SK-N-SH (cell line): ENCODE measurements around the gene SDK1. TPM values are rescaled to one million over a fixed set of nuclear protein-coding genes. Genes with fewer than 3 reads are reported as not detected.
A peak's percentile ranks its signal among the peaks of the same experiment; 100 is the strongest.

ENCODE experiments used
- CTCF ChIA-PET: fragments of 300-600, 350-600 bp; formaldehyde crosslinking; extraction: SDS; loops from one replicate; lab custom pipeline; 2021; lab: Yijun Ruan, JAX
- POLR2A ChIA-PET: fragments of 350-600 bp; sonication (Branson Sonifier 250); formaldehyde crosslinking; extraction: SDS; loops from one replicate; lab custom pipeline; 2020; ENCODE audit warnings: antibody characterized with exemption, inconsistent platforms; lab: Yijun Ruan, JAX
- DNase-seq: peaks from one replicate; pipeline ENCODE4 v3.0.0; 2012
- H2AFZ ChIP-seq: fragments of 200-600 bp; sonication (generic); 2 replicates; pipeline ENCODE4 v1.8.1; 2016; ENCODE audit warnings: antibody characterized with exemption, mild to moderate bottlenecking, low read depth
- H3F3A ChIP-seq: fragments of 200-600 bp; sonication (generic); replicated peaks from 2 replicates; pipeline ENCODE3; 2016; ENCODE audit warnings: antibody characterized with exemption, mild to moderate bottlenecking; ENCODE audit not compliant: insufficient read depth
- H3K27ac ChIP-seq, 2 experiments: fragments of 200-500 bp in 1 of 2; fragments of 200-600 bp in 1 of 2; sonication (Bioruptor generic) in 1 of 2; sonication (generic), shearing (Covaris generic) in 1 of 2; 2 replicates each; pipeline versions ENCODE4 v1.5.1 to v1.6.1; 2014 to 2016; ENCODE audit warnings: low read depth in 2 of 2, inconsistent platforms in 1 of 2, low read length in 1 of 2, mild to moderate bottlenecking in 1 of 2, mixed read lengths in 1 of 2
- H3K27me3 ChIP-seq: fragments of 200-600 bp; sonication (generic), shearing (Covaris generic); 2 replicates; pipeline ENCODE4 v1.6.1; 2016; ENCODE audit warnings: mixed run types; ENCODE audit not compliant: insufficient read depth
- H3K36me3 ChIP-seq, 2 experiments: fragments of 200-500 bp in 1 of 2; fragments of 200-600 bp in 1 of 2; sonication (Bioruptor generic) in 1 of 2; sonication (generic) in 1 of 2; replicated peaks in 1 of 2; 2 replicates each; pipeline versions ENCODE3 to v1.5.1; 2014 to 2016; ENCODE audit warnings: low read length in 1 of 2, mild to moderate bottlenecking in 1 of 2; ENCODE audit not compliant: insufficient read depth in 2 of 2, control insufficient read depth in 1 of 2
- H3K4me1 ChIP-seq, 2 experiments: fragments of 200-500 bp in 1 of 2; fragments of 200-600 bp in 1 of 2; sonication (Bioruptor generic) in 1 of 2; sonication (generic), shearing (Covaris generic) in 1 of 2; 2 replicates each; pipeline versions ENCODE4 v1.5.1 to v1.6.1; 2014 to 2016; ENCODE audit warnings: low read depth in 1 of 2, low read length in 1 of 2, mixed run types in 1 of 2; ENCODE audit not compliant: insufficient read depth in 2 of 2, control insufficient read depth in 1 of 2
- H3K4me2 ChIP-seq: fragments of 200-600 bp; sonication (generic), shearing (Covaris generic); 2 replicates; pipeline ENCODE4 v1.6.1; 2017; ENCODE audit warnings: mixed run types
- H3K4me3 ChIP-seq, 2 experiments: fragments of 200-500 bp in 1 of 2; fragments of 200-600 bp in 1 of 2; sonication (Bioruptor generic) in 1 of 2; sonication (generic), shearing (Covaris generic) in 1 of 2; 2 replicates each; pipeline versions ENCODE4 v1.5.1 to v1.8.1; 2014 to 2016; ENCODE audit warnings: low read depth in 2 of 2, inconsistent platforms in 1 of 2, low read length in 1 of 2, mild to moderate bottlenecking in 1 of 2, mixed read lengths in 1 of 2, moderate library complexity in 1 of 2
- H3K79me2 ChIP-seq: fragments of 200-600 bp; sonication (generic); 2 replicates; pipeline ENCODE4 v1.8.1; 2017; ENCODE audit warnings: mild to moderate bottlenecking; ENCODE audit not compliant: insufficient read depth
- H3K9ac ChIP-seq: fragments of 200-600 bp; sonication (generic); 2 replicates; pipeline ENCODE4 v1.6.1; 2017; ENCODE audit warnings: mixed run types
- H3K9me2 ChIP-seq: fragments of 200-600 bp; sonication (generic); 2 replicates; pipeline ENCODE4 v1.6.1; 2017; ENCODE audit warnings: mixed run types
- H3K9me3 ChIP-seq: fragments of 200-600 bp; sonication (generic); 2 replicates; pipeline ENCODE4 v1.6.1; 2017; ENCODE audit warnings: mixed run types, mild to moderate bottlenecking, moderate library complexity
- H4K20me1 ChIP-seq: fragments of 200-600 bp; sonication (generic); 2 replicates; pipeline ENCODE4 v1.6.1; 2017; ENCODE audit warnings: mild to moderate bottlenecking, mixed run types; ENCODE audit not compliant: insufficient read depth
- ELF1 ChIP-seq: IDR thresholded peaks from 2 replicates; pipeline ENCODE4 v1.4.0; 2012
- EP300 ChIP-seq, 2 experiments: IDR thresholded peaks; 2 replicates each; pipeline versions ENCODE4 v1.4.0 to v1.6.1; 2012; ENCODE audit warnings: borderline replicate concordance in 1 of 2, low read depth in 1 of 2, low read length in 1 of 2
- EZH2phosphoT487 ChIP-seq: fragments of 200-600 bp; sonication (generic); IDR thresholded peaks from 2 replicates; pipeline ENCODE4 v1.6.1; 2017; ENCODE audit warnings: low read depth, mixed run types, mild to moderate bottlenecking, antibody characterized with exemption, moderate library complexity, borderline replicate concordance
- FOXJ3 ChIP-seq: sonication (generic); formaldehyde crosslinking; IDR thresholded peaks from 2 replicates; pipeline ENCODE4 v1.5.1; 2020; ENCODE audit warnings: mild to moderate bottlenecking, missing genetic modification reagents
- GATA2 ChIP-seq: sonication (generic); formaldehyde crosslinking; IDR thresholded peaks from 2 replicates; pipeline ENCODE4 v1.5.0; 2020; ENCODE audit warnings: mild to moderate bottlenecking, missing genetic modification reagents
- JUND ChIP-seq: IDR thresholded peaks from 2 replicates; pipeline ENCODE4 v1.4.0; 2012
- NRF1 ChIP-seq: IDR thresholded peaks from 2 replicates; pipeline ENCODE4 v1.6.1; 2012; ENCODE audit warnings: low read depth, mild to moderate bottlenecking, low read length
- POLR2AphosphoS5 ChIP-seq: IDR thresholded peaks from 2 replicates; pipeline ENCODE4 v1.6.1; 2012; ENCODE audit warnings: low read depth, low read length
- RAD21 ChIP-seq: IDR thresholded peaks from 2 replicates; pipeline ENCODE4 v1.6.1; 2012; ENCODE audit warnings: mild to moderate bottlenecking, low read length
- RXRA ChIP-seq: IDR thresholded peaks from 2 replicates; pipeline ENCODE4 v1.4.0; 2012; ENCODE audit warnings: low read depth, mild to moderate bottlenecking, borderline replicate concordance
- SMC3 ChIP-seq: IDR thresholded peaks from 2 replicates; pipeline ENCODE4 v1.6.1; 2012; ENCODE audit warnings: low read depth, low read length, improper control_type of control experiment
- TAF1 ChIP-seq: IDR thresholded peaks from 2 replicates; pipeline ENCODE4 v1.6.1; 2012; ENCODE audit warnings: low read depth, mild to moderate bottlenecking, low read length, moderate library complexity, borderline replicate concordance
- TEAD4 ChIP-seq: IDR thresholded peaks from 2 replicates; pipeline ENCODE4 v1.4.0; 2012; ENCODE audit warnings: mild to moderate bottlenecking, borderline replicate concordance; ENCODE audit not compliant: insufficient read depth
- WGBS: methylation state at CpG from one replicate; pipeline ENCODE4 v1.1.6; 2017; ENCODE audit warnings: low lambda C conversion rate; 5-methylcytosine and 5-hydroxymethylcytosine counted together
- polyA plus RNA-seq, 3 experiments: library from polyadenylated mRNA; depleted of rRNA; stranded (reverse); fragments of >200 nt; gene quantifications; 2 replicates each; pipeline ENCODE4 v1.2.3, GENCODE V29; 2012
- TF ChIP-seq, protein P1 (sequence below): IDR thresholded peaks from 2 replicates; pipeline ENCODE4 v1.4.0; 2012; ENCODE audit warnings: low read depth
- TF ChIP-seq, protein P2 (sequence below): fragments of 200-600 bp; sonication (generic); IDR thresholded peaks from 2 replicates; pipeline ENCODE4 v1.6.1; 2017; ENCODE audit warnings: antibody characterized with exemption, mild to moderate bottlenecking, moderate library complexity
- TF ChIP-seq, protein P3 (sequence below): IDR thresholded peaks from 2 replicates; pipeline ENCODE4 v1.4.0; 2012; ENCODE audit warnings: low read depth, borderline replicate concordance

The SDK1 gene
- polyA plus RNA-seq, 1 of the 3 experiments (the other 2 are of a cell fraction), result 1.2 TPM

DNA sequence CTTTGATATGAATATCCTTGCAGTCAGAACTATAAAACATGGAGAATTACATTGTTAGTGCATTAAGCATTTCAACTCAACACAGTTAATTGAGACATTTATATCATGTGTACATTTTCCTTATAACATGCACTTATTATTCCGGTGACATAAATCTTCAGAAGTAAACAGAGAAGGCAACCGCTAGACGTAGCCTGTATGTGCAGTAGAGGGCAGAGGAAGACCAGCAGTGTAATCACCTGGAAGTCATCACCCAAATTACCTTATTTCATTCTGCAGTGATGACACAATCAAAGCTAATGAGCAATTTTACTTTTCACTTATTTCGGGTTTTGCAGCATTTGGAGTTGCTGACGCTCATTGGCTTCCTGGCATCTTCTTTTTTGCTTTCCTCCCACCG lies 394.6 kb downstream of the SDK1 start:
- peak; percentile 33 for DNase-seq
- H3F3A ChIP-seq, result no peaks in the 10 kb centered on the region
- POLR2A ChIA-PET, result interaction anchor here (0.6 kb wide), 1 partner anchor 8 kb away, joined by 4 read pairs; no protein-coding TSS in a partner anchor
- H3K4me3 ChIP-seq, result no peak overlapping the region
- H3K27ac ChIP-seq, result no peak overlapping the region
- H3K9me2 ChIP-seq, result no peaks in the 10 kb centered on the region
- no peak overlapping the region for H2AFZ ChIP-seq
- 65% methylated on average over 6 of the region's 6 CpGs for WGBS
- H3K9ac ChIP-seq, result no peak overlapping the region
- no peaks in the 10 kb centered on the region for H3K9me3 ChIP-seq
- H4K20me1 ChIP-seq, result no peaks in the 10 kb centered on the region
- no peaks in the 10 kb centered on the region for H3K27me3 ChIP-seq
- H3K4me2 ChIP-seq, result no peak overlapping the region
- no peaks in the 10 kb centered on the region for H3K4me1 ChIP-seq
- H3K79me2 ChIP-seq, result no peaks in the 10 kb centered on the region
- no peaks in the 10 kb centered on the region for H3K36me3 ChIP-seq
- peak; percentile 38; the same call in 1 of the 2 replicates for TF ChIP-seq SMC3
- TF ChIP-seq, protein P1, sequence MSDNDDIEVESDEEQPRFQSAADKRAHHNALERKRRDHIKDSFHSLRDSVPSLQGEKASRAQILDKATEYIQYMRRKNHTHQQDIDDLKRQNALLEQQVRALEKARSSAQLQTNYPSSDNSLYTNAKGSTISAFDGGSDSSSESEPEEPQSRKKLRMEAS, result no peak
- TF ChIP-seq TAF1, result no peak
- TF ChIP-seq RAD21, result peak; percentile 80
- TF ChIP-seq, all 33 proteins: peak for 2
- CTCF ChIA-PET, result interaction anchor here (0.6 to 1.6 kb wide), 10 partner anchors 37 to 935 kb away, joined by 3 to 5 read pairs (median 4); no protein-coding TSS in a partner anchor

DNA sequence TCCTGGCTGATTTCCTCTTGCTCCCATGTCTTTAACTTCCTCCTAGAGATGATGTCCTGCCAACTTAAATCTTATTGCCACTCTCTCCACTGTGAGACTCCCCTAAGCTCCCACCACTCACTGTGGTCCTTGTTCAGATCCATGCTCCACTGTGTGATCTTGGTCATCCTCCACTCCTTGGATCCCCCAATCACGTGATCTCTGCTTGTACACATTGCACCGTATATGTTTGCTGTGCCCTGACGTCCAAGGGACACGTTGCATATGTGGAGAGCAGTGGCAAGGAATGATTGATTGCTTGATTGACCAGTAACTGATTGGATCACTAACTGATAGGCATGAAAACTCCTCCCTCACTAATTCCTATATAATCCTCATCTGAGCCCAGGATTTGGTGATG lies 395.1 kb downstream of the SDK1 start:
- H3K4me2 ChIP-seq, result no peak overlapping the region
- 52% methylated on average over 4 of the region's 4 CpGs for WGBS
- CTCF ChIA-PET, result interaction anchor here (0.6 to 2.3 kb wide), 11 partner anchors 12 to 934 kb away, joined by 3 to 6 read pairs (median 4); no protein-coding TSS in a partner anchor

DNA sequence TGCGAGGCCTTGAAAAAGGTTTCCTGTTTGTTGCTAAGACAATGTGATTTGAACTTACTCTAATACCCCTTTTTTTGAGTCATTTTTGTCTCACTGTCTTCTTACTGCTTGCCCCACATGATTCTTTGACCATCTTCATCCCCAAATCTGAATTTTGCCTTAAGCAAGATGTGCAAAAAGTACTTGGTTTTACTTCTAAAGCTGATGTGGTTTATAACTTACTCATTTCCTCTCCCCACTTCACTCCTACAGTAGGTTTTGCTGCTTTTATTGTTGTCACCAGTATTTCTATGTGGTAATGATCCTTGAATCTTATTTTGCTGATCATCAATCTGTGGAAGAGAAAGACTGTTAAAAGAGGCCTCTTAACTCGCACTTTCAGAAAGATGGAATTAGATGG lies 396.4 kb downstream of the SDK1 start:
- Histone ChIP-seq H3K4me3 (no peak overlapping the region), H3F3A (no peaks in the 10 kb centered on the region), H3K9me3 (no peaks in the 10 kb centered on the region), H3K27me3 (no peaks in the 10 kb centered on the region), H3K36me3 (no peaks in the 10 kb centered on the region), H3K9ac (no peak overlapping the region), H3K9me2 (no peaks in the 10 kb centered on the region), H2AFZ (no peak overlapping the region), H3K4me2 (no peak overlapping the region), H4K20me1 (no peaks in the 10 kb centered on the region), H3K79me2 (no peaks in the 10 kb centered on the region), H3K27ac (no peak overlapping the region), H3K4me1 (no peaks in the 10 kb centered on the region)
- TF ChIP-seq NRF1 (no peak), FOXJ3 (CRISPR knock-in tag) (no peak), EZH2phosphoT487 (no peak), JUND (no peak), EP300 (IDR thresholded peaks at IDR 0.05; ENCODE audit: borderline replicate concordance in 1 of 2, low read depth in 1 of 2, low read length in 1 of 2) (no peak), ELF1 (no peak), GATA2 (CRISPR knock-in tag) (no peak), POLR2AphosphoS5 (no peak)
- TF ChIP-seq, protein P2, sequence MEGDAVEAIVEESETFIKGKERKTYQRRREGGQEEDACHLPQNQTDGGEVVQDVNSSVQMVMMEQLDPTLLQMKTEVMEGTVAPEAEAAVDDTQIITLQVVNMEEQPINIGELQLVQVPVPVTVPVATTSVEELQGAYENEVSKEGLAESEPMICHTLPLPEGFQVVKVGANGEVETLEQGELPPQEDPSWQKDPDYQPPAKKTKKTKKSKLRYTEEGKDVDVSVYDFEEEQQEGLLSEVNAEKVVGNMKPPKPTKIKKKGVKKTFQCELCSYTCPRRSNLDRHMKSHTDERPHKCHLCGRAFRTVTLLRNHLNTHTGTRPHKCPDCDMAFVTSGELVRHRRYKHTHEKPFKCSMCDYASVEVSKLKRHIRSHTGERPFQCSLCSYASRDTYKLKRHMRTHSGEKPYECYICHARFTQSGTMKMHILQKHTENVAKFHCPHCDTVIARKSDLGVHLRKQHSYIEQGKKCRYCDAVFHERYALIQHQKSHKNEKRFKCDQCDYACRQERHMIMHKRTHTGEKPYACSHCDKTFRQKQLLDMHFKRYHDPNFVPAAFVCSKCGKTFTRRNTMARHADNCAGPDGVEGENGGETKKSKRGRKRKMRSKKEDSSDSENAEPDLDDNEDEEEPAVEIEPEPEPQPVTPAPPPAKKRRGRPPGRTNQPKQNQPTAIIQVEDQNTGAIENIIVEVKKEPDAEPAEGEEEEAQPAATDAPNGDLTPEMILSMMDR, result no peak
- TF ChIP-seq, protein P3, sequence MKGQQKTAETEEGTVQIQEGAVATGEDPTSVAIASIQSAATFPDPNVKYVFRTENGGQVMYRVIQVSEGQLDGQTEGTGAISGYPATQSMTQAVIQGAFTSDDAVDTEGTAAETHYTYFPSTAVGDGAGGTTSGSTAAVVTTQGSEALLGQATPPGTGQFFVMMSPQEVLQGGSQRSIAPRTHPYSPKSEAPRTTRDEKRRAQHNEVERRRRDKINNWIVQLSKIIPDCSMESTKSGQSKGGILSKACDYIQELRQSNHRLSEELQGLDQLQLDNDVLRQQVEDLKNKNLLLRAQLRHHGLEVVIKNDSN, result no peak
- ChIA-PET POLR2A (interaction anchor here (0.7 kb wide), 1 partner anchor 137 kb away, joined by 3 read pairs; no protein-coding TSS in a partner anchor), CTCF (interaction anchor here (0.6 to 2.3 kb wide), 4 partner anchors 10 to 830 kb away, joined by 3 to 6 read pairs (median 4); no protein-coding TSS in a partner anchor)
- DNase-seq, result no peak
- 65% methylated on average over 2 of the region's 2 CpGs for WGBS

More for the DNA sequence above, 395.1 kb downstream of the SDK1 start:
- Histone ChIP-seq H3K9me2 (no peaks in the 10 kb centered on the region), H3K9me3 (no peaks in the 10 kb centered on the region), H3K4me3 (no peak overlapping the region), H4K20me1 (no peaks in the 10 kb centered on the region), H3K9ac (no peak overlapping the region)
- POLR2A ChIA-PET, result interaction anchor here (0.6 kb wide), 2 partner anchors 9 to 290 kb away, joined by 4 to 5 read pairs; no protein-coding TSS in a partner anchor
- DNase-seq, result no peak
- TF ChIP-seq RXRA (no peak), TEAD4 (no peak), EP300 (IDR thresholded peaks at IDR 0.05; ENCODE audit: borderline replicate concordance in 1 of 2, low read depth in 1 of 2, low read length in 1 of 2) (no peak), JUND (no peak)
- TF ChIP-seq, all 33 proteins: peak for 0
- Histone ChIP-seq H3K4me1 (no peaks in the 10 kb centered on the region), H3K79me2 (no peaks in the 10 kb centered on the region), H3K27ac (no peak overlapping the region), H3K36me3 (no peaks in the 10 kb centered on the region), H2AFZ (no peak overlapping the region), H3K27me3 (no peaks in the 10 kb centered on the region), H3F3A (no peaks in the 10 kb centered on the region)
